ENCODE data around the gene CPT1B. TPM values are rescaled to one million over a fixed set of nuclear protein-coding genes. Genes with fewer than 3 reads are reported as not detected.

The CPT1B gene
- total and polyA plus RNA-seq, 10 of the 15 experiments (the other 5 are each of a cell fraction or from before 2014, with no cell fraction given), result 3.5 to 54.0 (median 21.7) TPM

DNA sequence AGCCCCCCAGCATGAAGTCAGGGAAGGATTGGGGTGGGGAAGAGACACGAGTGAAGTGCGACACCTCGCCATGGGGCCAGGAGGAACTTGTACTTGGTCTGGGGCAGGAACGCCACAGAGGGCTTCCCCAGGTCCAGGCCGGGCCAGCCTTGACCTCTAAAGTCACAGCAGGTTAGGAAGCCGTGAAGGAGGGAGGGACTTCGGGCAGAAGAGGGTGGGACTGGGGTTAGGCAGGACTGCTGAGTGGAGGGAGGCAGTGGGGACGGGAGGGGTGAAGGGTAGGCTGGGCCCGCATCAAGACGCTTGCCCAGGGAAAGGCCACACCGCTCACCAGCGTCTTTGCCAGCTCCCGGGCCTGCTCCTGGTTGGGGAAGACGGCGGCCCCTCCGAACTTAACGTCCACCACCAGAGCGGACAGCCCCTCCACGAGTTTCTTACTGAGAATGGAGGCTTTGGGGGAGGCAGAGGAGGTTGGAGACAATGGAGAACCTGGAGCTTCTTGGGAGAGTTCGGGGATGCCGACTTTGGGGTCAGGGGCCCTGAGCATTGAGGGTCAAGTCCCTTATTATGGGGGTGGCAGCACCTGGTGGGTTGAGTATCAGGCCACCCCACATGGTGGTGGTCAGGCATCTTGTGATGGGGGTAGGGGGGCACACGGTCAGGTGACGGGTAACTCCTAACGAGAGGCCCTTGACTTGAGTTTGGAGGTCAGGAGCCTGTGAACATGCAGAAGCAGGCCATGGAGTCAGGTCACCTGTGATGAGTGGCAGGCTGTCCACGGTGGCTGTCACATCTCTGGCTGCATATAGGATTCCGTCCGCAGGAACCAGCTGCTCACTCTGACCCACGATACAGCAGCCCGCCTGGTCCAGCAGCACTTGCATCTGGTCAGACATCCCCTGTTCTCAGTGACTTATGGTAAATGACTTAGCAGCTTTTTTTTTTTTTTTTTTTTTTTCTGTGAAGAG is 51.1 kb downstream of the CPT1B start (continued):
- TF ChIP-seq, protein P1, sequence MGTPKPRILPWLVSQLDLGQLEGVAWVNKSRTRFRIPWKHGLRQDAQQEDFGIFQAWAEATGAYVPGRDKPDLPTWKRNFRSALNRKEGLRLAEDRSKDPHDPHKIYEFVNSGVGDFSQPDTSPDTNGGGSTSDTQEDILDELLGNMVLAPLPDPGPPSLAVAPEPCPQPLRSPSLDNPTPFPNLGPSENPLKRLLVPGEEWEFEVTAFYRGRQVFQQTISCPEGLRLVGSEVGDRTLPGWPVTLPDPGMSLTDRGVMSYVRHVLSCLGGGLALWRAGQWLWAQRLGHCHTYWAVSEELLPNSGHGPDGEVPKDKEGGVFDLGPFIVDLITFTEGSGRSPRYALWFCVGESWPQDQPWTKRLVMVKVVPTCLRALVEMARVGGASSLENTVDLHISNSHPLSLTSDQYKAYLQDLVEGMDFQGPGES (IDR thresholded peaks at IDR 0.05), result no peak
- TF ChIP-seq NFIC (IDR thresholded peaks at IDR 0.05; ENCODE audit: low read depth, low read length) (no peak), ETV6 (conservative IDR thresholded peaks at IDR 0.05 in 1 of 2, IDR thresholded peaks at IDR 0.05 in 1 of 2; ENCODE audit: borderline replicate concordance in 1 of 2, low read depth in 1 of 2) (no peak), MTA3 (IDR thresholded peaks at IDR 0.05; ENCODE audit: borderline replicate concordance, low read length) (no peak), NR2F1 (conservative IDR thresholded peaks at IDR 0.05) (peak; percentile 5), RFX5 (IDR thresholded peaks at IDR 0.05; ENCODE audit: low read depth, low read length) (no peak), TAF1 (IDR thresholded peaks at IDR 0.05; ENCODE audit: borderline replicate concordance, low read depth, low read length) (0 out of 2 replicates have a peak, but pooled peaks have one; percentile 8)
- TF ChIP-seq, protein P2, sequence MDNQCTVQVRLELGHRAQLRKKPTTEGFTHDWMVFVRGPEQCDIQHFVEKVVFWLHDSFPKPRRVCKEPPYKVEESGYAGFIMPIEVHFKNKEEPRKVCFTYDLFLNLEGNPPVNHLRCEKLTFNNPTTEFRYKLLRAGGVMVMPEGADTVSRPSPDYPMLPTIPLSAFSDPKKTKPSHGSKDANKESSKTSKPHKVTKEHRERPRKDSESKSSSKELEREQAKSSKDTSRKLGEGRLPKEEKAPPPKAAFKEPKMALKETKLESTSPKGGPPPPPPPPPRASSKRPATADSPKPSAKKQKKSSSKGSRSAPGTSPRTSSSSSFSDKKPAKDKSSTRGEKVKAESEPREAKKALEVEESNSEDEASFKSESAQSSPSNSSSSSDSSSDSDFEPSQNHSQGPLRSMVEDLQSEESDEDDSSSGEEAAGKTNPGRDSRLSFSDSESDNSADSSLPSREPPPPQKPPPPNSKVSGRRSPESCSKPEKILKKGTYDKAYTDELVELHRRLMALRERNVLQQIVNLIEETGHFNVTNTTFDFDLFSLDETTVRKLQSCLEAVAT (IDR thresholded peaks at IDR 0.05), result 0 out of 2 replicates have a peak, but pooled peaks have one; percentile 62
